H9 (cell line): ENCODE data around the gene SRPK1. TPM values are rescaled to one million over a fixed set of nuclear protein-coding genes. Genes with fewer than 3 reads are reported as not detected.

ENCODE experiments used
- DNase-seq: peaks from one replicate; pipeline ENCODE4 v3.0.0-alpha.2; 2017
- H2AFZ ChIP-seq: one replicate; pipeline ENCODE4 v1.6.1; 2013; ENCODE audit warnings: mild to moderate bottlenecking, low read length, control low read depth, moderate library complexity
- H2AK5ac ChIP-seq: 2 replicates; pipeline ENCODE4 v1.6.1; 2013; ENCODE audit warnings: low read length, control low read depth, mixed read lengths; ENCODE audit not compliant: insufficient read length
- H2BK120ac ChIP-seq: one replicate; pipeline ENCODE4 v1.6.1; 2013; ENCODE audit warnings: low read depth, mild to moderate bottlenecking, low read length, control low read depth, inconsistent platforms; ENCODE audit not compliant: poor library complexity, severe bottlenecking
- H2BK12ac ChIP-seq: 2 replicates; pipeline ENCODE4 v1.6.1; 2013; ENCODE audit warnings: low read length, control low read depth, mixed read lengths, low read depth; ENCODE audit not compliant: insufficient read length
- H2BK15ac ChIP-seq: 2 replicates; pipeline ENCODE4 v1.6.1; 2013; ENCODE audit warnings: low read depth, low read length, control low read depth
- H2BK20ac ChIP-seq: one replicate; pipeline ENCODE4 v1.6.1; 2013; ENCODE audit warnings: low read depth, mild to moderate bottlenecking, low read length, control low read depth, inconsistent platforms; ENCODE audit not compliant: poor library complexity, severe bottlenecking
- H2BK5ac ChIP-seq: 2 replicates; pipeline ENCODE4 v1.6.1; 2013; ENCODE audit warnings: low read length, control low read depth, mixed read lengths; ENCODE audit not compliant: insufficient read length
- H3K14ac ChIP-seq: 2 replicates; pipeline ENCODE4 v1.6.1; 2013; ENCODE audit warnings: low read length, control low read depth; ENCODE audit not compliant: insufficient read depth
- H3K18ac ChIP-seq: 2 replicates; pipeline ENCODE4 v1.6.1; 2013; ENCODE audit warnings: low read depth, mild to moderate bottlenecking, mixed read lengths, low read length, control low read depth; ENCODE audit not compliant: insufficient read length
- H3K23ac ChIP-seq: 2 replicates; pipeline ENCODE4 v1.6.1; 2013; ENCODE audit warnings: low read length, control low read depth, mixed read lengths, low read depth; ENCODE audit not compliant: insufficient read length
- H3K23me2 ChIP-seq: 2 replicates; pipeline ENCODE4 v1.6.1; 2013; ENCODE audit warnings: low read depth, mild to moderate bottlenecking, mixed read lengths, low read length, control low read depth; ENCODE audit not compliant: insufficient read length, poor library complexity, severe bottlenecking
- H3K27ac ChIP-seq: 2 replicates; pipeline ENCODE4 v1.5.1; 2013; ENCODE audit warnings: low read length, control low read depth, mixed read lengths, low read depth; ENCODE audit not compliant: insufficient read length
- H3K27me3 ChIP-seq: 2 replicates; pipeline ENCODE4 v1.6.1; 2013; ENCODE audit warnings: low read length, control low read depth, inconsistent platforms; ENCODE audit not compliant: insufficient read depth
- H3K4ac ChIP-seq: 2 replicates; pipeline ENCODE4 v1.6.1; 2013; ENCODE audit warnings: low read depth, mild to moderate bottlenecking, control low read depth, inconsistent platforms, low read length, moderate library complexity
- H3K4me1 ChIP-seq: 2 replicates; pipeline ENCODE4 v1.6.1; 2013; ENCODE audit warnings: low read length, control low read depth, inconsistent platforms; ENCODE audit not compliant: insufficient read depth
- H3K4me2 ChIP-seq: 2 replicates; pipeline ENCODE4 v1.6.1; 2013; ENCODE audit warnings: low read length, control low read depth, mixed read lengths; ENCODE audit not compliant: insufficient read length, insufficient read depth
- H3K56ac ChIP-seq: 2 replicates; pipeline ENCODE4 v1.6.1; 2013; ENCODE audit warnings: low read depth, mild to moderate bottlenecking, mixed read lengths, low read length, control low read depth; ENCODE audit not compliant: insufficient read length
- H3K79me1 ChIP-seq: 2 replicates; pipeline ENCODE4 v1.6.1; 2013; ENCODE audit warnings: low read depth, mild to moderate bottlenecking, moderate library complexity, low read length, control low read depth, inconsistent platforms; ENCODE audit not compliant: insufficient read depth, poor library complexity, severe bottlenecking
- H3K79me2 ChIP-seq: 2 replicates; pipeline ENCODE4 v1.6.1; 2013; ENCODE audit warnings: low read length, control low read depth, inconsistent platforms; ENCODE audit not compliant: insufficient read depth
- H3K9ac ChIP-seq: 2 replicates; pipeline ENCODE4 v1.6.1; 2013; ENCODE audit warnings: low read length, control low read depth, mixed read lengths; ENCODE audit not compliant: insufficient read length; ENCODE audit errors: extremely low read depth
- H3K9me3 ChIP-seq: one replicate; pipeline ENCODE4 v1.6.1; 2013; ENCODE audit warnings: low read depth, low read length, inconsistent platforms; ENCODE audit not compliant: control insufficient read depth
- H3T11ph ChIP-seq: one replicate; pipeline ENCODE4 v1.6.1; 2013; ENCODE audit warnings: mild to moderate bottlenecking, low read length, control low read depth, inconsistent platforms
- H4K20me1 ChIP-seq: one replicate; pipeline ENCODE4 v1.6.1; 2013; ENCODE audit not compliant: control insufficient read depth, insufficient read length, insufficient read depth
- H4K5ac ChIP-seq: 2 replicates; pipeline ENCODE4 v1.6.1; 2013; ENCODE audit warnings: low read depth, mild to moderate bottlenecking, mixed read lengths, low read length, control low read depth; ENCODE audit not compliant: insufficient read length
- H4K8ac ChIP-seq: replicated peaks from 2 replicates; pipeline ENCODE4 v1.6.1; 2013; ENCODE audit warnings: low read length, control low read depth, mixed read lengths, low read depth; ENCODE audit not compliant: insufficient read length
- H4K91ac ChIP-seq: 2 replicates; pipeline ENCODE4 v1.6.1; 2013; ENCODE audit warnings: low read depth, mild to moderate bottlenecking, moderate library complexity, mixed read lengths, low read length, control low read depth; ENCODE audit not compliant: insufficient read length
- H3K27ac Mint-ChIP-seq, 3 experiments: 2 replicates in 2 of 3; 3 replicates in 1 of 3; pipeline ENCODE4 v1.8.0; 2020 to 2021; ENCODE audit warnings: mixed read lengths in 3 of 3, mild to moderate bottlenecking in 1 of 3, moderate library complexity in 1 of 3
- H3K27me3 Mint-ChIP-seq: 2 replicates; pipeline ENCODE4 v1.8.0; 2021; ENCODE audit warnings: low read depth, mild to moderate bottlenecking, moderate library complexity, mixed read lengths
- H3K36me3 Mint-ChIP-seq, 3 experiments: 2 replicates in 2 of 3; 3 replicates in 1 of 3; pipeline ENCODE4 v1.8.0; 2020 to 2021; ENCODE audit warnings: low read depth in 3 of 3, mixed read lengths in 3 of 3; ENCODE audit not compliant: insufficient read depth in 1 of 3
- H3K4me1 Mint-ChIP-seq, 2 experiments: 2 replicates each; pipeline ENCODE4 v1.8.0; 2020; ENCODE audit warnings: mixed read lengths in 2 of 2
- H3K4me3 Mint-ChIP-seq, 2 experiments: 2 replicates in 1 of 2; 3 replicates in 1 of 2; pipeline ENCODE4 v1.8.0; 2020 to 2021; ENCODE audit warnings: mild to moderate bottlenecking in 2 of 2, mixed read lengths in 2 of 2, moderate library complexity in 1 of 2
- H3K9me3 Mint-ChIP-seq, 2 experiments: 2 replicates in 1 of 2; 3 replicates in 1 of 2; pipeline ENCODE4 v1.8.0; 2020; ENCODE audit warnings: mild to moderate bottlenecking in 2 of 2, mixed read lengths in 2 of 2, moderate library complexity in 1 of 2
- WGBS: extraction: QIAGEN DNeasy Blood & Tissue Kit; methylation state at CpG from one replicate; pipeline ENCODE4 v1.1.7; 2013; ENCODE audit warnings: missing lambda C conversion rate, low lambda C conversion rate, mixed read lengths; ENCODE audit not compliant: insufficient read length; ENCODE audit errors: extremely low coverage; 5-methylcytosine and 5-hydroxymethylcytosine counted together
- total RNA-seq: library from RNA; stranded (reverse); gene quantifications from 2 replicates; pipeline ENCODE4 v1.2.1, GENCODE V29; 2021
- TF ChIP-seq, protein P1 (sequence below): fragments of 200-600 bp; sonication (generic); conservative IDR thresholded peaks from 3 replicates; pipeline ENCODE4 v1.8.0; 2021; ENCODE audit warnings: antibody characterized with exemption, mild to moderate bottlenecking

Gene SRPK1
- total RNA-seq, 1 experiment from 2014 or later, result 93.2 TPM

DNA sequence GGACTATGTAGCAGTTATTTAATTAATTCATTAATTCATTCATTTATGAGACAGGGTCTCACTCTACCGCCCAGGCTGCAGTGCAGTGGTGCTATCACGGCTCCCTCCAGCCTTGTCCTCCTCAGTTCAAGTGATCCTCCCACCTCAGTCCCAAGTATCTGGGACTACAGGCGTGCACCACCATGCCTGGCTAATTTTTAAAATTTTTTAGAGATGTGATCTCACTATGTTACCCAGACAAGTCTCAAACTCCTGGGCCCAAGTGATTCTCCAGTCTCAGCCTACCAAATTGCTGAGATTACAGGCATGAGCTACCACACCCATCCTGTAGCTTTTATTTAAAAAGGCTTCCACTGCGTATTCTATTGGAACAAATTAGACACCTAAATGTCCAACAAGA is 23.4 kb downstream of the SRPK1 start:
- H2BK120ac ChIP-seq, result no peak overlapping the region
- H3K18ac ChIP-seq, result no peak overlapping the region
- H3K9me3 ChIP-seq, result no peaks in the 10 kb centered on the region
- H3K79me1 ChIP-seq, result peaks cover 6% of the 10 kb centered on the region
- no peak overlapping the region for H3K9ac ChIP-seq
- WGBS, result no CpG with 5 or more reads among the region's 4 CpGs
- no peak overlapping the region for H3K23ac ChIP-seq
- H2AK5ac ChIP-seq, result no peak overlapping the region
- no peak overlapping the region for H3K56ac ChIP-seq
- H2AFZ ChIP-seq, result no peak overlapping the region
- no peaks in the 10 kb centered on the region for H3K27me3 ChIP-seq
- H2BK5ac ChIP-seq, result no peak overlapping the region
- no peak overlapping the region for H2BK12ac ChIP-seq
- no peaks in the 10 kb centered on the region for H4K20me1 ChIP-seq
- DNase-seq, result no peak
- H3K23me2 ChIP-seq, result no peaks in the 10 kb centered on the region
- no peak overlapping the region for H3K27ac Mint-ChIP-seq
- H3K27ac ChIP-seq, result no peak overlapping the region
- H4K91ac ChIP-seq, result no peak overlapping the region
- no peak overlapping the region for H3T11ph ChIP-seq
- no peak overlapping the region for H4K5ac ChIP-seq
- H3K9me3 Mint-ChIP-seq, result no peaks in the 10 kb centered on the region
- H3K79me2 ChIP-seq, result peaks cover 21% of the 10 kb centered on the region; the same call in 1 of the 2 replicates
- H3K4ac ChIP-seq, result no peak overlapping the region
- no peak overlapping the region for H3K4me2 ChIP-seq
- H3K36me3 Mint-ChIP-seq, result peaks cover 9 to 32% (median 23%) of the 10 kb centered on the region in 3 experiments; a peak in 5 of 7 replicates
- no peak overlapping the region for H4K8ac ChIP-seq
- no peak overlapping the region for H3K4me3 Mint-ChIP-seq
- TF ChIP-seq, protein P1, sequence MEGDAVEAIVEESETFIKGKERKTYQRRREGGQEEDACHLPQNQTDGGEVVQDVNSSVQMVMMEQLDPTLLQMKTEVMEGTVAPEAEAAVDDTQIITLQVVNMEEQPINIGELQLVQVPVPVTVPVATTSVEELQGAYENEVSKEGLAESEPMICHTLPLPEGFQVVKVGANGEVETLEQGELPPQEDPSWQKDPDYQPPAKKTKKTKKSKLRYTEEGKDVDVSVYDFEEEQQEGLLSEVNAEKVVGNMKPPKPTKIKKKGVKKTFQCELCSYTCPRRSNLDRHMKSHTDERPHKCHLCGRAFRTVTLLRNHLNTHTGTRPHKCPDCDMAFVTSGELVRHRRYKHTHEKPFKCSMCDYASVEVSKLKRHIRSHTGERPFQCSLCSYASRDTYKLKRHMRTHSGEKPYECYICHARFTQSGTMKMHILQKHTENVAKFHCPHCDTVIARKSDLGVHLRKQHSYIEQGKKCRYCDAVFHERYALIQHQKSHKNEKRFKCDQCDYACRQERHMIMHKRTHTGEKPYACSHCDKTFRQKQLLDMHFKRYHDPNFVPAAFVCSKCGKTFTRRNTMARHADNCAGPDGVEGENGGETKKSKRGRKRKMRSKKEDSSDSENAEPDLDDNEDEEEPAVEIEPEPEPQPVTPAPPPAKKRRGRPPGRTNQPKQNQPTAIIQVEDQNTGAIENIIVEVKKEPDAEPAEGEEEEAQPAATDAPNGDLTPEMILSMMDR, result no peak
- no peak overlapping the region for H2BK15ac ChIP-seq
- no peaks in the 10 kb centered on the region; the same call in 1 of the 2 replicates for H3K27me3 Mint-ChIP-seq
- no peak overlapping the region for H3K14ac ChIP-seq
- H3K4me1 Mint-ChIP-seq, result peaks cover 22 to 30% of the 10 kb centered on the region in 2 experiments
- 0 out of 2 replicates have a peak, but pooled peaks cover 7% of the 10 kb centered on the region for H3K4me1 ChIP-seq
- H2BK20ac ChIP-seq, result no peak overlapping the region
